GM19397 (cell line): Measurements from ENCODE around the gene PMCH.
"Not testable (repeated sequence)": the region's sequence is repeated elsewhere in the genome, so short reads cannot be mapped to it uniquely, and the experiment has no call there.

Experiments
- ATAC-seq: cut with Tn5 transposase; IDR thresholded peaks from one replicate; pipeline ENCODE4 v1.9.1; 2021; ENCODE audit warnings: mild to moderate bottlenecking, moderate library complexity; ENCODE audit not compliant: unreplicated experiment

Gene PMCH

GRCh38 chr12:102197789-102198188, at the start of gene PMCH:
TSS of gene PMCH (minus strand) at chr12:102197833. CDS start at chr12:102197770, 63 bp downstream.
- no peak for ATAC-seq

- not testable (repeated sequence) for ATAC-seq
Observed at GRCh38 chr12:102240859-102241258, 43.2 kb upstream of the PMCH start.

GRCh38 chr12:102234599-102234998, 37.0 kb upstream of the PMCH start:
- ATAC-seq, result no peak

GRCh38 chr12:102232446-102232845, 34.8 kb upstream of the PMCH start:
- no peak for ATAC-seq

- ATAC-seq, result no peak
Observed at GRCh38 chr12:102232036-102232435, 34.4 kb upstream of the PMCH start.

- ATAC-seq, result no peak
Observed at GRCh38 chr12:102227954-102228353, 30.3 kb upstream of the PMCH start.

GRCh38 chr12:102220736-102221135, 23.1 kb upstream of the PMCH start:
- no peak for ATAC-seq

GRCh38 chr12:102215992-102216691, 18.5 kb upstream of the PMCH start:
- ATAC-seq, result no peak

- ATAC-seq, result no peak
Observed at GRCh38 chr12:102204025-102204424, 6.4 kb upstream of the PMCH start.

- ATAC-seq, result no peak
Observed at GRCh38 chr12:102202556-102202955, 4.9 kb upstream of the PMCH start.

GRCh38 chr12:102201436-102202061, 3.9 kb upstream of the PMCH start:
- no peak for ATAC-seq

- no peak for ATAC-seq
Observed at GRCh38 chr12:102195826-102196225, 1.8 kb downstream of the PMCH start.

GRCh38 chr12:102182635-102183034, 15.0 kb downstream of the PMCH start:
- no peak for ATAC-seq

GRCh38 chr12:102174761-102175160, 22.9 kb downstream of the PMCH start:
- no peak for ATAC-seq

- no peak for ATAC-seq
Observed at GRCh38 chr12:102174117-102174516, 23.5 kb downstream of the PMCH start.

GRCh38 chr12:102172436-102172835, 25.2 kb downstream of the PMCH start:
- no peak for ATAC-seq

GRCh38 chr12:102171951-102172350, 25.7 kb downstream of the PMCH start:
- no peak for ATAC-seq

GRCh38 chr12:102169922-102170621, 27.6 kb downstream of the PMCH start:
- no peak for ATAC-seq

GRCh38 chr12:102167821-102168604, 29.6 kb downstream of the PMCH start:
- no peak for ATAC-seq

GRCh38 chr12:102163383-102163782, 34.2 kb downstream of the PMCH start:
- no peak for ATAC-seq

- not testable (repeated sequence) for ATAC-seq
Observed at GRCh38 chr12:102155206-102155605, 42.4 kb downstream of the PMCH start.
